Frontal cortex (tissue), 4 donors: Measurements from ENCODE around the gene GRIN3B. TPM values are rescaled to one million over a fixed set of nuclear protein-coding genes. Genes with fewer than 3 reads are reported as not detected.

Source experiments
- DNase-seq, 2 donors: peaks; one replicate each; pipeline ENCODE4 v3.0.0; 2012; ENCODE audit warnings: low spot score in 2 of 2
- FAIRE-seq: peaks from 2 replicates; lab custom pipeline; 2012; peaks lifted over from hg19 to GRCh38; lab: Jason Lieb, UNC
- total RNA-seq: library from RNA; depleted of rRNA; stranded (reverse); fragments of >200 nt; gene quantifications from one replicate; pipeline ENCODE4 v1.2.3, GENCODE V29; 2014
- donor health status: control.
- donor health status: control.
- donor health status: control.

GRIN3B gene
- total RNA-seq, 1 donor from 2014 or later = under 0.01 TPM

DNA sequence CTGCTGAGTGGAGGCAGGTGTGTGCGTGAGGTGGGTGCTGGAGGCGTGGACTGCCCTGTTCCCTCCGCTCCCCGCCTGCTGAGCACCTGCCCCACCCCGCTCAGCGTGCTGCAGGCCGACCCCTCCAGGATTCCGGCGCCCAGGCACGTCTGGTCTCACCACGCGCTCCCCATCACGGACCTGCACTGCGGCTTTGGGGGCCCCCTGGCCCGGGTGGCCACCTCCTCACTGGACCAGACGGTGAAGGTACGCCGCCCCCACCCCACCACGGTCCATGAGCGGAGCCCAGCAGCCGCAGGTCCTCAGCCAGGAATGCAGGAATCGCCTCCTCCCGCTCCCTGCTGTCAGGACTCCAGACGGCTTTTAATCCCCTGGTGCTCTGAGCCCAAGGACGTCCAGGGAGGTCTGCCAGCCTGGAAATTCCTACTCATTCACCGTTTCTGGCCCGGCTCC is 10.1 kb upstream of the GRIN3B start:
- no peak for FAIRE-seq
- DNase-seq = no peak

GRCh38 chr19:990746-991145 is 9.5 kb upstream of the GRIN3B start:
- DNase-seq = no peak
- no peak for FAIRE-seq

DNA sequence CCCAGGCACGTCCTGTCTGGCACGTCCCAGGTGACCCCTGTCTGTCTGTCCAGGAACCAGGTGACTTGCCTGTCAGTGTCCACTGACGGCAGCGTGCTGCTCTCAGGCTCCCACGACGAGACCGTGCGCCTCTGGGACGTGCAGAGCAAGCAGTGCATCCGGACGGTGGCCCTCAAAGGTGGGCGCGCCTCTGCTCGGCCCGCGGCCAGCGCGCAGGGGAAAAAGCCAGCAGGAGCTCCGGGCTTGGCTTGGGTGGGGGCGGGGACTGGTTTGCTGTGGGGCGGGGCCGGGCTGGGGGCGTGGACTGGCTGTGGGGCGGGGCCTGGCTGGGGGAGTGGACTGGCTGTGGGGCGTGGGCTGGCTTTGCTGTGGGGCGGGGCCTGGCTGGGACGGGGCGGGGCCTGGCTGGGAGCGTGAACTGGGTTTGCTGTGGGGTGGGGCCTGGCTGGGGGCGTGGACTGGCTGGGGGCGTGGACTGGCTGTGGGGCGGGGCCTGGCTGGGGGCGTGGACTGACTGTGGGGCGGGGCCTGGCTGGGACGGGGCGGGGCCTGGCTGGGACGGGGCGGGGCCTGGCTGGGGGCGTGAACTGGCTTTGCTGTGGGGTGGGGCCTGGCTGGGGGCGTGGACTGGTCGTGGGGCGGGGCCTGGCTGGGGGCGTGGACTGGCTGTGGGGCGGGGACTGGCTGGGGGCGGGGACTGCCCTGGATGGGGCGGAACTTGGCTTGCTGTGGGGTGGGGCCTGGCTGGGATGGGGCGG is 8.9 kb upstream of the GRIN3B start:
- DNase-seq = no peak

DNA sequence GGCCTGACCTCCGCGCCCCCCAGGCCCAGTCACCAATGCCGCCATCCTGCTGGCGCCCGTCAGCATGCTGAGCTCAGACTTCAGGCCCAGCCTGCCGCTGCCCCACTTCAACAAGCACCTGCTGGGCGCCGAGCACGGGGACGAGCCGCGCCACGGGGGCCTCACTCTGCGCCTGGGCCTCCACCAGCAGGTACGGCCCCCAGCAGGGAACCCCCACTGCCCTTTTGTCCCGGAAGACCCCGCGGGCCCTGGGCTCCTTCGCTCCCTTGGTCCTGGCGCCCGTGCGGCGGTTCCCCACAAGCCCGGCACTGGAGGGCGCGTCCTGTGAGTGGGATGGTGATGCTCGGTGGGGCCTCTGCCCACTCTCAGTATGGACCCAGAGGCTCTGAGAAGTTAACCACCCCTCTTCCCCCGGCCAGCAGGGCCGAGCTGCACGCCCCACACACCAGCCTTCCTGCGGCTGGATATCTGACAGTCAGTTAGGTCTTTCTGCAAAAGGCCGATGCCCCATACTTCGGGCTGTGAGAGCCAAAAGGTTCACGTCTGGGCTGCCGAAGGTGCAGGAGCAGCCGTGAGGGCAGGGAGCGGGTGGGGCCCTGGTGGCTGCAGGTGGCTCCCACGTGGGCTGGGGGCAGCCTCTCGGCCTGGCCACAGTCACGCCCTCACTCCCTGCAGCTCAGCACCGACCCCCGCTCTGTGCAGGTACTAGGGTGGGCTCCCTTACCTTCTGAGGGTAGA is 8.1 kb upstream of the GRIN3B start:
- DNase-seq = no peak
- no peak for FAIRE-seq

More for the DNA sequence above, 8.9 kb upstream of the GRIN3B start:
- FAIRE-seq = no peak

- DNase-seq = no peak
- no peak for FAIRE-seq
These were observed 7.6 kb upstream of the GRIN3B start for GRCh38 chr19:992670-993055.

GRCh38 chr19:993361-993830 is 6.8 kb upstream of the GRIN3B start:
- no peak for FAIRE-seq

DNA sequence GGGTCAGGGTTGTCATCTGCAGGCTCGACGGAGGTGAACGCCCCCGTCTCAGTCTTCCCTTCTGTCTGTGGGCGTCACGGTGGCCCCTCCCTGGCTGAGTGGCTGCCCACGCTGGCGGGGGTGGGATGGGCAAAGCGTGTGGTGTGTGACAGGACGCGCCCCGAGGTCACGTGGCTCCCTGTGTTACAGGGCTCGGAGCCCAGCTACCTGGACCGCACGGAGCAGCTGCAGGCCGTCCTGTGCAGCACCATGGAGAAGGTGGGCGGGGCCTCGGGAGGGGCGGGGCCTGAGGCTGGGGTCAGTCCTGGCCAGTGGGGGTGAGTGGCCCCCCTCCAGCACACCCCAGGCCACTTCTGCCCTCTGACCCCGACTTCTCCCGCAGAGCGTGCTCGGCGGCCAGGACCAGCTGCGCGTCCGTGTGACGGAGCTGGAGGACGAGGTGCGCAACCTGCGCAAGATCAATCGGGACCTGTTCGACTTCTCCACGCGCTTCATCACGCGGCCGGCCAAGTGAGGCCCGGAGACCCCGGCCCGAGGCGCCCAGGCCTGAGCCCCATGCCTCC is 6.3 kb upstream of the GRIN3B start:
- DNase-seq (no peak), FAIRE-seq (no peak)

More at GRCh38 chr19:993361-993830, 6.8 kb upstream of the GRIN3B start:
- no peak for DNase-seq

DNA sequence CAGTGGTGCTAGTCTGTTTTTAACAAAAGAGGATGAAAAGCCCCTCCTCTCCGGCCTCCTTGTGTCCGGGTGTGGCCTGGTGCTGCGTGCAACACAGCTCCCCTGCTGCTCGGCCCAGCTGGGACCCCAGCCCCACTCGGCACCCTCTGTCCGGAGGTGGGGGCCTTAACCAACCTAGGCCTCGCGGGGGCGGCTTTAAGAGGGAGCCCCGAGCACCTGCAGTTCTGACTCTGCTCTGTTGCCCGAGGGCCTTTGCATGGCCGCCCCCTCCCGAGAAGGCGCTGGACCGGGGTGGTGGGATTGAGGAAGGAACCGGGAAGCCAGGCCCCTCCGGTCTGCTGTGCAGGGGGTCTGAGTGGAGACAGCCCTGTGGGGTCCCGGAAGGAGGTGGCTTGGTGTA is 5.7 kb upstream of the GRIN3B start:
- FAIRE-seq = no peak
- no peak for DNase-seq

- DNase-seq (no peak), FAIRE-seq (no peak)
These were observed 5.0 kb upstream of the GRIN3B start for GRCh38 chr19:995051-995827.

DNA sequence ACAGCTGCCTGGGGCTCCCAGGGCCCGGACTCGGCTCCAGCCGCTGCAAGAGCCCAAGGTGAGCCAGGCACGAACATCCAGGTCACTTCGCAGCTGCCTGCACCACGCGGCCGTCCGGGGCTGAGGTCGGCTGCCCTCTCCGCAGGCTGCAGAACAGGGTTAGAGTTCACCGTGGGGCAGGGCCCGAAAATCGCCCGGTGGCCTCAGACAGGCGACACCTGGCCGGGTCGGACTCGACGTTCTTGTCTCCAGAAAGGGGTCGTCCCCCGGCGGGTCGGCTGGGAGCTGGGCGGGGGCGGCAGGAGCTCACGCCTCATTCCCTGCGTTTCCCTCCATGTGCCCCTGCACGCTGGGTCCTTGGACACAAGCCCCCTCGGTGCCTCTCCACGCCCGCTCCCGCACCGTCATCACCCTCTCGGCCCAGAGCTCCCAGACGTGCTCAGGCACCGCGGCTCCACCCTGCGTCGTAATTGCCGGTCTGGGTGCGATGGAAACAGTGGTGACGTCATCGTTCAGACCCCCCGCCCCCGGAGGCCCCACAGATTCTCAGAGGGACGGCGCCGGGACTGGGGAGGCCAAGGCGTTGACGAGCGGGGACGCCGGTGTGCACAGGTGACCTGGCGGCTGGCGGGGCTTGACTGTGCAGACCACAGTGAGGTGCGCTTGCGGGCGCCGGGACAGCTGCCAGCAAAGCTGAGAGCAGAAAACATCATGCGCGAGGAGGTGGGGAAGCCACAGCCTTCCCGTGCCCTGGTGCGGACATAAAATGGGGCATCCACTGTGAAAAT is 4.0 kb upstream of the GRIN3B start:
- FAIRE-seq (no peak), DNase-seq (peak in 1 of 2 donors; percentile 73)

GRCh38 chr19:998064-998463 is 2.2 kb upstream of the GRIN3B start:
- FAIRE-seq (no peak), DNase-seq (no peak)

DNA sequence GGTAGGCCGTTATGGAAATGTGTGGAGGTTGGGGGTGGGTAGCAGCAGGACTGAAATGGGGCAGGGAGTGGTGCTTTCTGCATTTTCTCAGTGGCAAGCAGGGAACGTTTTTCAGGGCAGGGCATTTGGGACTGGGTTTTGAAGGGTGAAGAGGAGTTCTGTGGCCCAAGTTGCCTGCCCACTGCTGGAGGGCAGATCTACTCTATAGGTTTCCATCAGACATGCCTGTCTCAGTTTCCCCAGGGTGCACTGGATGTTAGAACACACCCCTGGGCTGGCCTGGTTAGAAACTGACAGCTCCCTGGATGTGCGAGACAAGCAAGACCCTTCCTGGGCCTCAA is 870 bp upstream of the GRIN3B start:
- DNase-seq (no peak), FAIRE-seq (no peak)

GRCh38 chr19:1000591-1001537 is 645 bp downstream of the GRIN3B start:
- no peak for FAIRE-seq
- no peak for DNase-seq

DNA sequence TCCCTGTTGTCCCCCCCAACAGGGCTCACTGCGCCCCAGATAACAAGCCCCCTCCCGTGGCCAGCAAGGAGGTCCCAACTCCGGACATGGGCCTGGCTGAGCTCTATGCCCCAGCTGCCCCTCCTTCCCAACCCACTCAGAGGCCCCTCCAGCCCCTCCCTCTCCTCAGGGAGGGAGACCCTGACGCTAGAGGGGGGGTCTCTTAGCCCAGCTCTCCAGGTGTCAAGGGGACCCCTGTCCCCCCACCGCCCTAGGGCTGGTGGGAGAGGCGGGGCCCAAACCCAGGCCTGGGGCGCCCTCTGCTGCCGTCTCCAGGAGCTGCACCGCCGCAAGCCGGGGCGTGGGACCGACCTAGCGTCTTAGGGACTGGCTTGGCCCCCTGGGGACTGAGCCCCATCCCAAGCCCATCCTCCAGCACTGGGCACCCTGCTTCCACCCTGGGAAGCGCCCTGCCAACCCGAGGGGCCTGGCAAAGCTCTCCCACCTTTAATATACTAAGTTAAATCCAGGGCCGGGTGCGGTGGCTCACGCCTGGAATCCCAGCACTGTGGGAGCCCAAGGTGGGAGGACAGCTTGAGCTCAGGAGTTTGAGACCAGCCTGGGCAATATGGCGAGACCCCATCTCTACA is 1.4 kb downstream of the GRIN3B start:
- FAIRE-seq (no peak), DNase-seq (peak; percentile 79 to 86)

DNA sequence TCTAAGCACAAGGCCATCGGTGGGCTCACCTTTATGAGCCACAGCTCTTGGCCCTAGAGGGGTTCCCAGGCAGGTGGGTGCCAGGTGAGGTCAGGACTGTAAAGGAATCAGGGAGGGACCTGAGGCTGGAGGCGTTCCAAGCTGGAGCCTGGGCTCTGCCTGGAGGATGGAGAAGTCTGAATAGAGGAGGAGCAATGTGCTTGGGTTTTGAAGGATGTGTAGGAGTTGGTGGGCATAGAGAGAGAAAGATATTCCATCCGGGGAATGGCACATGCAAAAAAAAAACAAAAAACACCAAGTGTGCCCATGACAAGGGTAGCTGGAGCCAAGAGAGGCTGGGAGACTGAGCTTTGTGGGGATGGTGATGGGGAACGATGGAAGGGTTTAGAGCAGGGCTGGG is 2.4 kb downstream of the GRIN3B start:
- FAIRE-seq (no peak), DNase-seq (no peak)

- DNase-seq (no peak), FAIRE-seq (no peak)
These were observed 3.1 kb downstream of the GRIN3B start for GRCh38 chr19:1003283-1003682.

- DNase-seq = no peak
- no peak for FAIRE-seq
These were observed 4.1 kb downstream of the GRIN3B start for GRCh38 chr19:1004204-1004802.
